A549 treated with GW870086 at 1 μM for 4 hours (cell line): ENCODE data around the gene SCN3B. TPM values are rescaled to one million over a fixed set of nuclear protein-coding genes. Genes with fewer than 3 reads are reported as not detected.

Experiments
- total RNA-seq: library from RNA; stranded (reverse); fragments of 200-300 nt; extraction: Qiagen RNA extraction; gene quantifications from 5 replicates; pipeline ENCODE4 v1.2.3, GENCODE V29; 2022; ENCODE audit warnings: low read depth

SCN3B gene
- total RNA-seq, result 0.10 to 0.22 TPM (median 0.13 TPM) in 5 replicates

GRCh38 chr11:123654566-123655081 lies at the start of gene SCN3B:
SCN3B (minus strand) TSS chr11:123654624; CDS start chr11:123653801, 823 bp downstream.

Other genes with a start within 250 kb of the SCN3B start
- gene GRAMD1B, start 224.4 kb downstream of the SCN3B start, total RNA-seq, result 27.8 to 40.2 TPM (median 37.0 TPM) in 5 replicates
- 8.3 to 11.0 TPM (median 10.6 TPM) in 5 replicates for gene ZNF202, start 87.0 kb upstream of the SCN3B start, total RNA-seq
- gene OR6X1, start 99.9 kb upstream of the SCN3B start, total RNA-seq, result not detected in 5 replicates
- gene OR6M1, start 151.7 kb upstream of the SCN3B start, total RNA-seq, result not detected in 5 replicates
- gene TMEM225, start 231.0 kb upstream of the SCN3B start, total RNA-seq, result not detected in 5 replicates
- gene OR8D4, start 247.5 kb upstream of the SCN3B start, total RNA-seq, result not detected in 5 replicates